ENCODE measurements around the gene ADCY5. TPM values are rescaled to one million over a fixed set of nuclear protein-coding genes. Genes with fewer than 3 reads are reported as not detected.
A peak's percentile ranks its signal among the peaks of the same experiment; 100 is the strongest.

Gene ADCY5
- total RNA-seq, 2 donors from 2014 or later = 4.5 to 17.4 TPM

DNA sequence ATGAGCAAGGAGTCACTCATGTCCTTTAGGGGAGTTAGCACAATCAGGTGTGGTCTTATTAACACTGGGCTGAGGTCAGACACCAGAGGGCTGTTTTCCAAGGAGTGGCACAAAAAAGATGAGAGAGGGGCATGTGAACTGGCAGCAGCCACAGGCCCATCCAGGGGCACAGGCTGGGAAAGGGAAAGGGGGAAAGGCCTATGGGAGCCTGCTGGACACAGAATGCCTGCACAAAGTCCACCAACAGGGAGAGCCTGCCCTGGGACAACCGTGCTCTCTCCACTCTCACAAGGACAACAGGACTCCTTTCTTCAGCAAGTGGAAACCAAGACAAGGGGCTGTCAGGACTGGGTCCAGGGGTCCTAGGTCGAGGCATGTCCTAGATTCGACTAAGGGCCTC, 109.6 kb downstream of the ADCY5 start:
- intact Hi-C loops (cut with DNase I, micrococcal nuclease) = no loop called here
- no peak for DNase-seq
- ATAC-seq = no peak

DNA sequence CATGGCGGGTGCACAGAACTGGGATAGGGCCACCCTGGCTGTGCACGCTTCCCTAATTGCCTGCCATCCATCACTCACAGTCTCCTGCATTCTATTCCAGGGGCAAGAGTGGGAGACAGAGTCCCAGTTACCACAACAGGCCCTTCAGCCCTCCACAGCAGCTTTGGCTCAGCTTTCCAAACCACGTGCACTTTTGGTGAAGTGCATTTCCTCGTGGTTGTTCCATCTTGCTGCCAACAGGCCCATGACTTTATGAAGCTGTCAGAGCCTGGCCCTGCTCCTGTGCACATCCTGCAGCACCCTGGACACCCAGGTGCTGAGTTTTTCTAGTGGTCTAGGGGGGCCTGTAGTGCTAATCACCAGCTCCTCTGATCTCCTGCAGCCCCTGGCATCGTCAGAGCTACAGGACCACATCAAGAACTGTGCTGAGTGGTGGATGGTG, 110.2 kb downstream of the ADCY5 start:
- intact Hi-C loops (cut with DNase I, micrococcal nuclease) = no loop called here
- peak; percentile 3 for ATAC-seq
- no peak for DNase-seq

DNA sequence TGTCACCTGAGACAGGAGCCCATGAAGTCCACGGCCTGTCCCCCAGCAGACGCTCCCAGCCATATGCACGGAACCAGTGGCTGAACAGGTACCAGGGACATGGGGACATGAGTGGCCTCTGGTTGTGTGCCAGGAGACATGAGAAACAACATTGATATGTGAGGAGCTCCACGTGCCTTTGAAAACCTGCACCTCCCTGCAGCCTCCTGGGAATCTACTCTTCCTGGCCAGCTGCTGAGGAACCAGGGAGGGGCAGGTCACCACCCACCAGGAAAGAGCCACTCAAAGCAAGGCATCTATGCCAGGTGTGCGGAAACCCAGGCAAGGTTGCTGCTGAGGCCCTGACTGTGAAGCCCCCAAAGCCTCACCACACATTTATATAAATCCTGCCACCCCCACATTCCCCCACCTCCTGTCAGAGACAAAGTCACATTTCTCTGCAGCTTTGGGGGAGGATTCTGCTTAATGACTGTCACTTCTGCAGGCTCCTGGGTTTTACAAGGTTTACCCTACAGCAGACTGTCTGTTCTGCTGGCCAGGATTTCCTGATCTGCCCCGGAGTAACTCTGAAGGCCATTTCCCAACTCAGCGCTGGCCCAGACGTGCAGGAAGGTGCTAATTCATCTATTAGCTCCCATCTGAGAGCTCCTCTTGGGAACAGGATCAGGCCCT, 110.8 kb downstream of the ADCY5 start:
- ATAC-seq (peak; percentile 90), DNase-seq (peak in 1 of 2 donors; percentile 27)
- intact Hi-C loops (cut with DNase I, micrococcal nuclease) = no loop called here

- ATAC-seq (no peak), DNase-seq (no peak)
- intact Hi-C loops (cut with DNase I, micrococcal nuclease) = no loop called here
These were observed 111.7 kb downstream of the ADCY5 start for GRCh38 chr3:123337226-123337625.

GRCh38 chr3:123336441-123336851, 112.4 kb downstream of the ADCY5 start:
- DNase-seq = no peak
- intact Hi-C loops (cut with DNase I, micrococcal nuclease) = no loop called here
- no peak for ATAC-seq

DNA sequence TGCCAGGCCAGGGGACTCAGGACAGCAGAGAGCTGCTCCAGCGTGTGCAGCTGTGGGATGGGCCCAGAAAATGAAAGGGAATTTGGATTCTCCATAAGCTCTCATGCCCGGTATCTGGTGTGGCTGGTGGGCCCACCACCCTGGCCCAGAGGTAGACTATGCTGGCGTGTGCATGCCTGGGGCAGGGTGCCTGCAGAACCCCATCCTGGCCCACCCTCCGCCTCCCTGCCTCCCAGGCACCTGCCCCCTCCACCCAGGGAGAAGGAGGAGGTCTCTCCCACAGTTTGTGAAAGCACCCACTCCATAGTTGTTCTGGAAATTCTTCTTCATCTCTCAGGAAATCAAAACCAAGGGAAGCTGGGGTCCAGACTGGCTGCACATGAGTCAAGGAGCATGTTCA, 112.9 kb downstream of the ADCY5 start:
- ATAC-seq (no peak), DNase-seq (no peak)
- intact Hi-C loops (cut with DNase I, micrococcal nuclease) = no loop called here

DNA sequence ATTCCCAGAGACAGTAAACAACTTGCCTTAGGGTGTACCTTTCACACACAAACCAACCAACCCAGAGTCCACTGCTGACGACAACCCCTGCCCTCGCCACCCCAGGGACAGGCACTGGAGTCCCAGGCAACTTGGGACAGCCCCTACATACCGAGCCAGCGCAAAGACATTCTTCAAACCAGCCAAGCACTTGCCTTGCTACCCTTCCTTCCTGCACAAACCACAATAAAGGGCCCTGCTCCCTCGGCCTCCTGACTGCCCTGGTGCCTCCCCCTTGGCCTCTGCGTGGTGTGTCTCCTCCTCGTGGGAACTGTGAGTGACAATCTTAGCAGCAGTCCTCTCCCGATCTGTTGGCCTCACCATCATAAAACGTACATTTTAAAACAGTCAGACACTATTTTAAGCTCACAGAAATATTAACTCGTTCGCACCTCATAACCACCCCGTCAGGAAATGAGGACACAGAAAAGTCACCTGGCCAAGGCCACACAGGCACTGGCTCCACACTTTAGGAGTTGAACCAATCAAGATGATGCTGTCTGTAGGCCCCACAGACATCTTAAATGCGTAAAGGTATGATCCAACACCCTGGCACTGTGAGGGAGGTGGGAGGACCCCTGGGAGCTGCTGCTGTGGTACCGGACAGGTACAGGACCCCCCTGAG, 113.8 kb downstream of the ADCY5 start:
- intact Hi-C loops (cut with DNase I, micrococcal nuclease) = no loop called here
- DNase-seq (no peak), ATAC-seq (no peak)

GRCh38 chr3:123334056-123334455, 114.8 kb downstream of the ADCY5 start:
- DNase-seq = no peak
- intact Hi-C loops (cut with DNase I, micrococcal nuclease) = no loop called here
- no peak for ATAC-seq

- intact Hi-C loops (cut with DNase I, micrococcal nuclease) = no loop called here
- ATAC-seq (no peak), DNase-seq (no peak)
These were observed 115.5 kb downstream of the ADCY5 start for GRCh38 chr3:123333401-123333800.

GRCh38 chr3:123332124-123332641, 116.7 kb downstream of the ADCY5 start:
- no peak for ATAC-seq
- intact Hi-C loops (cut with DNase I, micrococcal nuclease) = no loop called here
- DNase-seq = no peak

GRCh38 chr3:123331651-123332050, 117.2 kb downstream of the ADCY5 start:
- ATAC-seq (no peak), DNase-seq (no peak)
- intact Hi-C loops (cut with DNase I, micrococcal nuclease) = no loop called here

- DNase-seq (no peak), ATAC-seq (no peak)
- intact Hi-C loops (cut with DNase I, micrococcal nuclease) = no loop called here
These were observed 117.9 kb downstream of the ADCY5 start for GRCh38 chr3:123331006-123331405.

- no peak for ATAC-seq
- intact Hi-C loops (cut with DNase I, micrococcal nuclease) = no loop called here
- no peak for DNase-seq
These were observed 118.4 kb downstream of the ADCY5 start for GRCh38 chr3:123330441-123330991.

DNA sequence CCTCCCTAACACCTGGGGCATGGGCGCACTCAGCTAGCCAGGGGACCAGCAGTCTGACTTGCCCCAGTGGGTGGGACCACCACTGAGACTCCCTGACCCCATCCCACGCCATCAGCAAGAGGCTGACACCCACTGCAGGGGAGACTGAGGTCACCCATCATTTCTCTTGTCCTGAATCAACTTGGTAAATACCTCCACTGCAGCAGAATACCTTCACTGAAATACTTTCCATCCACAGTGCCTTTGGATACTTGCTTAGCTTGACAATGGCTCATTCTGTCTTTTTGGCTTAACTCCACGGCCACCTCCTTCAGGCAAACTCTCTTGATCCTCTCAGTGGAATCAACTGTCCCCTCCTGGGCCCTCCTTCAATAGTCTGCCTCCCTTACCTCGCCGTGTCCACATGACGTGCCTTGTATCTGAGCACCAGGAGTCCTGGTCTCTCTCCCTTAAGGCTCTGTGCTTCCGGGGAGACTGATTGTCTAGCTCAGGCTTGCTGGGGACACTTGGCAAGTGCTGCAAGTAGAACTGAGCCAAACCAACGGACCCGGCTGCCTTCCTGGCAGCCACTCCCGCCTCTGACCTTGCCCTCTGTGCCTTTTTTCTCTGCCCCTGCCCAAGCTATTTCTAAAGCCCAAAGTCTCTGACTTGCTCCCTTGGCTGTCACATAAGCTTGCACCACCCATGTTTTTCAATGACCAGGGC, 119.1 kb downstream of the ADCY5 start:
- no peak for DNase-seq
- intact Hi-C loops (cut with DNase I, micrococcal nuclease) = loop anchor here (2.0 to 5.0 kb wide), 2 partner anchors 158 to 159 kb away; no protein-coding TSS in a partner anchor
- peak; percentile 41 for ATAC-seq

- intact Hi-C loops (cut with DNase I, micrococcal nuclease) = loop anchor here (2.0 to 5.0 kb wide), 2 partner anchors 158 to 160 kb away; no protein-coding TSS in a partner anchor
- ATAC-seq (peak; percentile 92), DNase-seq (peak; percentile 59 to 87)
These were observed 119.8 kb downstream of the ADCY5 start for GRCh38 chr3:123328851-123329635.

GRCh38 chr3:123327956-123328850, 120.7 kb downstream of the ADCY5 start:
- ATAC-seq (no peak), DNase-seq (no peak)
- intact Hi-C loops (cut with DNase I, micrococcal nuclease) = loop anchor here (2.0 to 5.0 kb wide), 2 partner anchors 159 to 161 kb away; no protein-coding TSS in a partner anchor

DNA sequence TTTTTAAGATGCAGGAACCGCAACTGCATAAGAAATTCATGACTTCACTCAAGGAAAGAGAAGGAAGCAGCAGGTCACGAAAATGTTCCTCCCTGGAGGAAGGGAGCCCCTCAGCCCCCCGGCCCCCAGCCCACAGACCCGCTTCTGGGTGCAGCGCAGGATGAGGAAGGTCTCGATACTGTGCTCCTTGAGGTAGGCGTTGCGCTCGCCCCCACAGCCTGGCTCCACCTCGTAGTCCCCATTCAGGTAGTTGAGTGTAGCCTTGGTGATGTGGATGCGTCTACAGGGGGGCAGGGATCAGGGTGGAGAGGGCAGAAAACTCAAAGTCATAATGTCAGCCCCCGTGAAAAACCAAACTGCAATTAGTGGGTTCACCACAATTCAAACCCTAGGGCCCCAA, 121.4 kb downstream of the ADCY5 start:
- DNase-seq = no peak
- no peak for ATAC-seq
- intact Hi-C loops (cut with DNase I, micrococcal nuclease) = loop anchor here in 1 of 2 donors (5.0 kb wide), 1 partner anchor 160 kb away; no protein-coding TSS in a partner anchor
